ENCODE measurements around the gene PIGU. TPM values are rescaled to one million over a fixed set of nuclear protein-coding genes. Genes with fewer than 3 reads are reported as not detected.

Gene PIGU
- total and polyA plus RNA-seq, 2 of the 13 experiments (the other 11 are each of a cell fraction or from before 2014, with no cell fraction given), result 45.5 to 231 TPM

DNA sequence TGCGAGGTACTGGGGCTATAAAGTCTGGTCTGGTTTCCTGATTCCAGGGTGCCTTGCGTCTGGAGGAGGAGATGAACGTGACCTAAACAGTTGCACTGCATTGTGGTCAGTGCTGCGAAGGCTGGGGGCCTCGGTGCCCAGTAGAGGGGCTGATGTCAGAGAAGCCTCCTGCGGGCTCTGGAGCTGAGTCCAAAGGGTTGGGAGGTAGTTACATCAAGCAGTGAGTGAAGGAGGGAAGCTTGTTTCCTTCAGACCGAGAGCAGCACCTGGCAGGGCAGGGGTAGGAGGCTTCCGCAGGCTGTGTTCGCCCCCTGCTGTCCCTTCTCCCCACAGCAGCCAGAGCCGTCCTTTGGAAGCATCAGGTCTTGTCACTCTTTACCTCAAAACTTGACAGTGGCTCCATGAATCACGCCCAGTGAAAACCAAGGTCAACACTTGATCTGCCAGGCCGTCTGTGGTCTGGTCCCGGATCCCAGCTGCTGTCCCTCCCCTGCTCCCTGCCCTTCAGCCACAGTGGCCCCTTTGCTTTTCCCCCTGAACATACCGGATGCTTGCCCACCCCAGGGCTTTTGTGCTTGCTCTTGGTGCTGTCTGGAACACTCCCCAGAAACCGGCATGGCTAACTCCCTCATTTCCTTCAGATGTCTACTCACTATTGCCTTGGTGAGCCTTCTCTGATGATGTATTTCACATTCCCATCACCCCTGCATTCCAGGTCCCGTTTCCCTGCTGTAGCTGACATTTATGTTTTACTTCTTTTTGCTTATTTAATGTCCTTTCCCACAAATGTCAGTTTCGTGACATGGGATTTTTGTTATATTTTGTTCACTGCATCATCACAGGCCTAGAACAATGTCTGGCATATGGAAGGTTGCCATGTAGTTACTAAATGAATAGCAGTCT lies 153.7 kb downstream of the PIGU start (continued):
- no peak for TF ChIP-seq MNT (IDR thresholded peaks at IDR 0.05)
- TF ChIP-seq ATF7 (IDR thresholded peaks at IDR 0.05), result no peak
- 0 out of 2 replicates have a peak, but pooled peaks have one; percentile 55 for TF ChIP-seq ATF7 (CRISPR knock-in tag; IDR thresholded peaks at IDR 0.05)
- no peak; the same call in 1 of the 2 replicates for TF ChIP-seq ZNF143 (CRISPR knock-in tag; IDR thresholded peaks at IDR 0.05)
- TF ChIP-seq, protein P1, sequence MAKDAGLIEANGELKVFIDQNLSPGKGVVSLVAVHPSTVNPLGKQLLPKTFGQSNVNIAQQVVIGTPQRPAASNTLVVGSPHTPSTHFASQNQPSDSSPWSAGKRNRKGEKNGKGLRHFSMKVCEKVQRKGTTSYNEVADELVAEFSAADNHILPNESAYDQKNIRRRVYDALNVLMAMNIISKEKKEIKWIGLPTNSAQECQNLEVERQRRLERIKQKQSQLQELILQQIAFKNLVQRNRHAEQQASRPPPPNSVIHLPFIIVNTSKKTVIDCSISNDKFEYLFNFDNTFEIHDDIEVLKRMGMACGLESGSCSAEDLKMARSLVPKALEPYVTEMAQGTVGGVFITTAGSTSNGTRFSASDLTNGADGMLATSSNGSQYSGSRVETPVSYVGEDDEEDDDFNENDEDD (CRISPR knock-in tag; IDR thresholded peaks at IDR 0.05; ENCODE audit: borderline replicate concordance), result no peak; the same call in 1 of the 2 replicates
- peak; percentile 63; the same call in 1 of the 2 replicates for TF ChIP-seq ZBTB20 (CRISPR knock-in tag; IDR thresholded peaks at IDR 0.05; ENCODE audit: borderline replicate concordance, low read depth)
- peak; percentile 96; the same call in 1 of the 2 replicates for TF ChIP-seq ZNF512B (CRISPR knock-in tag; IDR thresholded peaks at IDR 0.05; ENCODE audit: borderline replicate concordance)
- no peak for TF ChIP-seq RNF219 (CRISPR knock-in tag; IDR thresholded peaks at IDR 0.05)
- TF ChIP-seq ZNF670 (CRISPR knock-in tag; IDR thresholded peaks at IDR 0.05; ENCODE audit: borderline replicate concordance), result no peak
- TF ChIP-seq EP300 (IDR thresholded peaks at IDR 0.05; ENCODE audit: low read depth in 2 of 2, low read length in 2 of 2), result no peak
- no peak; the same call in 1 of the 2 replicates for TF ChIP-seq EP300 (CRISPR knock-in tag; IDR thresholded peaks at IDR 0.05; ENCODE audit: borderline replicate concordance)
- TF ChIP-seq KDM2A (CRISPR knock-in tag; IDR thresholded peaks at IDR 0.05; ENCODE audit: borderline replicate concordance, low read depth), result peak; percentile 92
- TF ChIP-seq NRL (CRISPR knock-in tag; IDR thresholded peaks at IDR 0.05; ENCODE audit: borderline replicate concordance), result peak; percentile 94
- TF ChIP-seq CBX2 (IDR thresholded peaks at IDR 0.05; ENCODE audit: low read depth, low read length), result no peak
- no peak for TF ChIP-seq CBX2 (CRISPR knock-in tag; IDR thresholded peaks at IDR 0.05; ENCODE audit: low read depth)
- TF ChIP-seq ZNF724P (CRISPR knock-in tag; IDR thresholded peaks at IDR 0.05; ENCODE audit: borderline replicate concordance), result no peak
- TF ChIP-seq ISL2 (CRISPR knock-in tag; IDR thresholded peaks at IDR 0.05), result no peak
- TF ChIP-seq CREB3 (CRISPR knock-in tag; IDR thresholded peaks at IDR 0.05), result no peak
